ENCODE data around the gene NEK5.

The NEK5 gene

DNA sequence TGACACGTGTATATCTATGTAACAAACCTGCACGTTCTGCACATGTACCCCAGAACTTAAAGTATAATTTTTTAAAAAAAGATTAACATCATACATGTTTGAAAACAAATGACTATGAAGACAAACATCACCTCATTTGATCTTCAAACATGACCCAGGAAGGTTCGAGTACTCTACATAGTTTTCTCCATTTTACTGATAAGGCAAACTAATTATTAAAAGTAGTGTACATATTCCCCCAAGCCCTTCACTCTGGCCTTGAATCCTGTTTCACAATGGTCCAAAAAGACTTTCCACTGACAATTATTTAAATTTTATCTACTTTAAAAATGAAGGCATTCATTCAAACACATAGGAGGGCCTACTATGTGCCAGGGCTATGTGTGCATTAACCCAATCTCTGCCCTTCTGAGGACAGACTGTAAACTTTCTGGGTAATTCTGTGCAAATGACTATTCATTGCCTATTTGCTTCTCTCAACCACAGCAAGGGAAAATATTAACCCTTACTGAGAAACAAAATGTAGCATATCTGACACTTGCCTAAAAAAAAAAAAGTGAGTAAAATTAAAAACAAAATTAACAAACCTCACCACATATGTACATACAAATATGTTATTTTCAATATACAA lies 139.8 kb downstream of the NEK5 start:
- TF ChIP-seq, protein P1, sequence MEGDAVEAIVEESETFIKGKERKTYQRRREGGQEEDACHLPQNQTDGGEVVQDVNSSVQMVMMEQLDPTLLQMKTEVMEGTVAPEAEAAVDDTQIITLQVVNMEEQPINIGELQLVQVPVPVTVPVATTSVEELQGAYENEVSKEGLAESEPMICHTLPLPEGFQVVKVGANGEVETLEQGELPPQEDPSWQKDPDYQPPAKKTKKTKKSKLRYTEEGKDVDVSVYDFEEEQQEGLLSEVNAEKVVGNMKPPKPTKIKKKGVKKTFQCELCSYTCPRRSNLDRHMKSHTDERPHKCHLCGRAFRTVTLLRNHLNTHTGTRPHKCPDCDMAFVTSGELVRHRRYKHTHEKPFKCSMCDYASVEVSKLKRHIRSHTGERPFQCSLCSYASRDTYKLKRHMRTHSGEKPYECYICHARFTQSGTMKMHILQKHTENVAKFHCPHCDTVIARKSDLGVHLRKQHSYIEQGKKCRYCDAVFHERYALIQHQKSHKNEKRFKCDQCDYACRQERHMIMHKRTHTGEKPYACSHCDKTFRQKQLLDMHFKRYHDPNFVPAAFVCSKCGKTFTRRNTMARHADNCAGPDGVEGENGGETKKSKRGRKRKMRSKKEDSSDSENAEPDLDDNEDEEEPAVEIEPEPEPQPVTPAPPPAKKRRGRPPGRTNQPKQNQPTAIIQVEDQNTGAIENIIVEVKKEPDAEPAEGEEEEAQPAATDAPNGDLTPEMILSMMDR (IDR thresholded peaks at IDR 0.05) = no peak
